H1 (cell line): ENCODE measurements around the gene SLC26A9. TPM values are rescaled to one million over a fixed set of nuclear protein-coding genes. Genes with fewer than 3 reads are reported as not detected.

Experiments
- CTCF ChIA-PET: fragments of 300-600 bp; sonication (Branson Sonifier 250); formaldehyde crosslinking; loops from one replicate; lab custom pipeline; 2021; ENCODE audit not compliant: partially characterized antibody; lab: Charles Lee
- POLR2A ChIA-PET: fragments of 300-600 bp; sonication (Branson Sonifier 250); formaldehyde crosslinking; loops from one replicate; lab custom pipeline; 2021; ENCODE audit warnings: inconsistent platforms; ENCODE audit not compliant: partially characterized antibody; lab: Charles Lee
- DNase-seq, 2 experiments: peaks; one replicate each; pipeline versions ENCODE4 v3.0.0 to v3.0.0-alpha.2; 2010 to 2022; ENCODE audit warnings: low spot score in 2 of 2, low read depth in 1 of 2, mixed read lengths in 1 of 2
- FAIRE-seq: peaks from 2 replicates; lab custom pipeline; 2011; peaks lifted over from hg19 to GRCh38; lab: Jason Lieb, UNC
- H2AFZ ChIP-seq: 2 replicates; pipeline ENCODE4 v1.8.1; 2012; ENCODE audit warnings: low read length, inconsistent platforms
- H2AK5ac ChIP-seq: 2 replicates; pipeline ENCODE4 v1.6.1; 2013; ENCODE audit warnings: low read depth, low read length
- H2BK120ac ChIP-seq: replicated peaks from 2 replicates; pipeline ENCODE3; 2013; ENCODE audit warnings: low read depth, low read length, inconsistent platforms
- H2BK12ac ChIP-seq: 2 replicates; pipeline ENCODE4 v1.6.1; 2013; ENCODE audit warnings: low read depth, low read length
- H2BK15ac ChIP-seq: 2 replicates; pipeline ENCODE4 v1.6.1; 2013; ENCODE audit warnings: low read length
- H2BK20ac ChIP-seq: 2 replicates; pipeline ENCODE4 v1.6.1; 2013; ENCODE audit warnings: low read length
- H2BK5ac ChIP-seq: 2 replicates; pipeline ENCODE4 v1.6.1; 2013; ENCODE audit warnings: low read depth, low read length
- H3K14ac ChIP-seq: 2 replicates; pipeline ENCODE4 v1.6.1; 2013; ENCODE audit warnings: inconsistent platforms; ENCODE audit not compliant: insufficient read length
- H3K18ac ChIP-seq: 2 replicates; pipeline ENCODE4 v1.6.1; 2013; ENCODE audit warnings: low read length; ENCODE audit errors: extremely low read depth
- H3K23ac ChIP-seq: 2 replicates; pipeline ENCODE4 v1.6.1; 2013; ENCODE audit warnings: inconsistent platforms; ENCODE audit not compliant: insufficient read length
- H3K23me2 ChIP-seq: 2 replicates; pipeline ENCODE4 v1.6.1; 2013; ENCODE audit warnings: low read depth, low read length
- H3K27ac ChIP-seq: 2 replicates; pipeline ENCODE4 v1.6.1; 2011; ENCODE audit warnings: low read depth, low read length, inconsistent platforms
- H3K27me3 ChIP-seq, 4 experiments: replicated peaks in 1 of 4; 1 replicate in 1 of 4; 2 replicates in 3 of 4; pipeline versions ENCODE4 v1.6.1 to v1.8.1; 2011 to 2013; ENCODE audit warnings: low read length in 3 of 4, mild to moderate bottlenecking in 3 of 4, inconsistent platforms in 2 of 4, mixed read lengths in 2 of 4, moderate library complexity in 1 of 4; ENCODE audit not compliant: control insufficient read depth in 3 of 4, insufficient read depth in 3 of 4; ENCODE audit errors: extremely low read depth in 1 of 4
- H3K36me3 ChIP-seq, 4 experiments: 2 replicates each; pipeline versions ENCODE4 v1.6.1 to v1.8.1; 2011 to 2013; ENCODE audit warnings: mild to moderate bottlenecking in 4 of 4, low read length in 3 of 4, moderate library complexity in 2 of 4, control low read depth in 1 of 4, inconsistent platforms in 1 of 4; ENCODE audit not compliant: insufficient read depth in 4 of 4, control insufficient read depth in 2 of 4
- H3K4ac ChIP-seq: replicated peaks from 2 replicates; pipeline ENCODE3; 2013; ENCODE audit warnings: low read length, low read depth, mixed read lengths, inconsistent platforms; ENCODE audit not compliant: insufficient read length
- H3K4me1 ChIP-seq, 4 experiments: replicated peaks in 1 of 4; 1 replicate in 1 of 4; 2 replicates in 3 of 4; pipeline versions ENCODE4 v1.6.1 to v1.8.1; 2011 to 2013; ENCODE audit warnings: low read length in 3 of 4, inconsistent platforms in 2 of 4, mixed read lengths in 1 of 4; ENCODE audit not compliant: insufficient read depth in 4 of 4, control insufficient read depth in 3 of 4
- H3K4me2 ChIP-seq, 2 experiments: 2 replicates each; pipeline versions ENCODE4 v1.6.1 to v1.8.1; 2011 to 2013; ENCODE audit warnings: low read depth in 2 of 2, low read length in 2 of 2, control low read depth in 1 of 2, inconsistent platforms in 1 of 2, mild to moderate bottlenecking in 1 of 2; ENCODE audit not compliant: insufficient read depth in 1 of 2
- H3K4me3 ChIP-seq, 4 experiments: fragments of 200-600, 300-600 bp in 1 of 4; sonication (generic), shearing (Covaris generic), sonication (Bioruptor Twin) in 1 of 4; 2 replicates each; pipeline versions ENCODE4 v1.5.1 to v1.8.1; 2011 to 2016; ENCODE audit warnings: low read length in 4 of 4, low read depth in 3 of 4, control low read depth in 2 of 4, inconsistent platforms in 2 of 4, mild to moderate bottlenecking in 2 of 4, mixed read lengths in 1 of 4, moderate library complexity in 1 of 4; ENCODE audit not compliant: insufficient read depth in 2 of 4; ENCODE audit errors: extremely low read depth in 1 of 4
- H3K56ac ChIP-seq: replicated peaks from 2 replicates; pipeline ENCODE3; 2013; ENCODE audit warnings: low read depth, mild to moderate bottlenecking, mixed read lengths, low read length, inconsistent platforms; ENCODE audit not compliant: insufficient read length
- H3K79me1 ChIP-seq: 2 replicates; pipeline ENCODE4 v1.6.1; 2013; ENCODE audit warnings: low read depth, low read length, control low read depth
- H3K79me2 ChIP-seq, 2 experiments: 2 replicates each; pipeline versions ENCODE4 v1.6.1 to v1.8.1; 2012 to 2013; ENCODE audit warnings: low read length in 2 of 2, mild to moderate bottlenecking in 2 of 2, inconsistent platforms in 1 of 2; ENCODE audit not compliant: insufficient read depth in 2 of 2, control insufficient read depth in 1 of 2
- H3K9ac ChIP-seq, 4 experiments: replicated peaks in 1 of 4; 1 replicate in 1 of 4; 2 replicates in 3 of 4; pipeline versions ENCODE4 v1.6.1 to v1.8.1; 2011 to 2013; ENCODE audit warnings: low read depth in 3 of 4, low read length in 3 of 4, control low read depth in 2 of 4, mild to moderate bottlenecking in 2 of 4, moderate library complexity in 2 of 4, inconsistent platforms in 1 of 4; ENCODE audit errors: extremely low read depth in 1 of 4
- H3K9me3 ChIP-seq, 2 experiments: 2 replicates each; pipeline versions ENCODE4 v1.6.1 to v1.8.1; 2012 to 2013; ENCODE audit warnings: mild to moderate bottlenecking in 2 of 2, moderate library complexity in 2 of 2, control low read depth in 1 of 2, inconsistent platforms in 1 of 2, low read depth in 1 of 2, low read length in 1 of 2, mixed read lengths in 1 of 2; ENCODE audit not compliant: insufficient read depth in 2 of 2
- H4K20me1 ChIP-seq, 2 experiments: replicated peaks in 1 of 2; 2 replicates each; pipeline versions ENCODE3 to v1.8.1; 2011 to 2013; ENCODE audit warnings: inconsistent platforms in 2 of 2, low read length in 2 of 2, mild to moderate bottlenecking in 1 of 2; ENCODE audit not compliant: insufficient read depth in 2 of 2, control insufficient read depth in 1 of 2
- H4K5ac ChIP-seq: 2 replicates; pipeline ENCODE4 v1.6.1; 2013; ENCODE audit warnings: low read length, low read depth, mixed read lengths, inconsistent platforms; ENCODE audit not compliant: insufficient read length
- H4K8ac ChIP-seq: 2 replicates; pipeline ENCODE4 v1.8.0; 2013; ENCODE audit warnings: mild to moderate bottlenecking, moderate library complexity, low read length, inconsistent platforms; ENCODE audit not compliant: insufficient read depth; ENCODE audit errors: extremely low read depth
- H4K91ac ChIP-seq: replicated peaks from 2 replicates; pipeline ENCODE3; 2013; ENCODE audit warnings: low read length, mixed read lengths, inconsistent platforms; ENCODE audit not compliant: insufficient read length
- ATF3 ChIP-seq: IDR thresholded peaks from 2 replicates; pipeline ENCODE4 v1.6.1; 2011; ENCODE audit warnings: low read depth, mild to moderate bottlenecking, low read length; ENCODE audit not compliant: insufficient read depth
- CHD1 ChIP-seq: IDR thresholded peaks from 2 replicates; pipeline ENCODE4 v1.6.1; 2012; ENCODE audit warnings: low read depth, low read length, improper control_type of control experiment
- EP300 ChIP-seq, 2 experiments: IDR thresholded peaks; 1 replicate in 1 of 2; 2 replicates in 1 of 2; pipeline ENCODE4 v1.6.1; 2011 to 2012; ENCODE audit warnings: low read depth in 2 of 2, low read length in 2 of 2, mild to moderate bottlenecking in 2 of 2, borderline replicate concordance in 1 of 2, inconsistent platforms in 1 of 2, moderate library complexity in 1 of 2
- JUND ChIP-seq: IDR thresholded peaks from 2 replicates; pipeline ENCODE4 v1.6.1; 2011; ENCODE audit warnings: mild to moderate bottlenecking, improper control_type of control experiment, low read length
- PHF8 ChIP-seq: fragments of 200-600 bp; sonication (generic); conservative IDR thresholded peaks from 2 replicates; pipeline ENCODE4 v1.7.1; 2012; ENCODE audit warnings: low read depth, mild to moderate bottlenecking, inconsistent platforms, low read length, moderate library complexity
- SP1 ChIP-seq: IDR thresholded peaks from 2 replicates; pipeline ENCODE4 v1.6.1; 2011; ENCODE audit warnings: low read depth, low read length
- WGBS, 2 experiments: shearing (Covaris generic) in 1 of 2; methylation state at CpG; one replicate each; pipeline versions ENCODE4 v1.1.6 to v1.1.7; 2013 to 2015; ENCODE audit warnings: low lambda C conversion rate in 2 of 2, mixed read lengths in 2 of 2, inconsistent platforms in 1 of 2, low coverage in 1 of 2, missing lambda C conversion rate in 1 of 2; ENCODE audit not compliant: insufficient replicate concordance in 2 of 2, insufficient coverage in 1 of 2, insufficient read length in 1 of 2; ENCODE audit errors: extremely low coverage in 1 of 2, missing lambda C conversion rate in 1 of 2; 5-methylcytosine and 5-hydroxymethylcytosine counted together
- polyA plus RNA-seq, 7 experiments: library from polyadenylated mRNA; depleted of rRNA in 3 of 7; stranded (reverse) in 5 of 7; unstranded in 2 of 7; fragments of >200 nt in 5 of 7; fragments of 200-250 nt in 2 of 7; gene quantifications; 1 replicate in 5 of 7; 2 replicates in 1 of 7; 4 replicates in 1 of 7; pipeline versions ENCODE4 v1.2.1 to v1.2.3, GENCODE V29; 2011 to 2013; ENCODE audit warnings: missing spikeins in 2 of 7, mixed read lengths in 2 of 7
- total RNA-seq: library from RNA; stranded (reverse); fragmentation: NEBNext Ultra II Directional; extraction: Animal tissue kit (Norgen Biotek cat#: 25700); gene quantifications from 2 replicates; pipeline ENCODE4 v1.2.1, GENCODE V29; 2021

Gene SLC26A9
- total and polyA plus RNA-seq, 2 of the 8 experiments (the other 6 are each of a cell fraction or from before 2014, with no cell fraction given), result not detected

GRCh38 chr1:205949753-205950152, 6.5 kb upstream of the SLC26A9 start:
- no peak overlapping the region for H3K4me3 ChIP-seq
- H2BK15ac ChIP-seq, result no peak overlapping the region; the same call in 1 of the 2 replicates
- no peaks in the 10 kb centered on the region for H3K36me3 ChIP-seq
- no peak overlapping the region for H2BK120ac ChIP-seq
- WGBS, 2 experiments, result 88% methylated on average over 1 of the region's 1 CpG; no CpG with 5 or more reads in 1 of the 2 experiments
- no peaks in the 10 kb centered on the region for H3K79me1 ChIP-seq
- DNase-seq (no peak), FAIRE-seq (no peak)
- CTCF ChIA-PET, result interaction anchor here (0.6 to 6.9 kb wide), 10 partner anchors 9 to 641 kb away, joined by 3 to 55 read pairs (median 5); partner anchors contain the start of gene SLC26A9
- H2AFZ ChIP-seq, result no peak overlapping the region
- no peaks in the 10 kb centered on the region for H3K23me2 ChIP-seq
- H3K18ac ChIP-seq, result no peak overlapping the region
- H3K9ac ChIP-seq, result no peak overlapping the region
- H4K20me1 ChIP-seq, result no peaks in the 10 kb centered on the region
- no peak overlapping the region for H4K5ac ChIP-seq
- H3K4ac ChIP-seq, result no peak overlapping the region
- peak overlapping the region; percentile 1; the same call in 1 of the 2 replicates for H4K8ac ChIP-seq
- POLR2A ChIA-PET, result interaction anchor here (1.2 to 1.3 kb wide), 2 partner anchors 8 to 10 kb away, joined by 4 read pairs; no protein-coding TSS in a partner anchor
- no peaks in the 10 kb centered on the region for H3K9me3 ChIP-seq
- H3K27me3 ChIP-seq, result peaks cover 0 to 2% (median 0%) of the 10 kb centered on the region in 4 experiments; a peak in 2 of 7 replicates
- H2BK20ac ChIP-seq, result no peak overlapping the region
- no peak overlapping the region for H2BK5ac ChIP-seq
- H2BK12ac ChIP-seq, result no peak overlapping the region
- H3K56ac ChIP-seq, result no peak overlapping the region
- peaks cover 0 to 6% (median 6%) of the 10 kb centered on the region in 4 experiments; a peak in 5 of 7 replicates for H3K4me1 ChIP-seq
- H3K4me2 ChIP-seq, result no peak overlapping the region
- no peak overlapping the region for H3K14ac ChIP-seq
- H3K23ac ChIP-seq, result no peak overlapping the region
- no peak overlapping the region for H4K91ac ChIP-seq
- no peak overlapping the region for H3K27ac ChIP-seq
- H2AK5ac ChIP-seq, result no peak overlapping the region
- H3K79me2 ChIP-seq, result no peaks in the 10 kb centered on the region
- TF ChIP-seq JUND, result no peak
- TF ChIP-seq EP300 (IDR thresholded peaks at IDR 0.05; ENCODE audit: borderline replicate concordance in 1 of 2, low read depth in 2 of 2, low read length in 2 of 2), result no peak
- TF ChIP-seq ATF3, result no peak
- TF ChIP-seq SP1, result no peak
- TF ChIP-seq CHD1, result no peak
- no peak for TF ChIP-seq PHF8
